Stimulated activated CD4-positive, alpha-beta T cell treated with anti-CD3 and anti-CD28 coated beads, Interleukin-4, amount 100 ng/mL, for 24 hours (primary cell): ENCODE results near the gene PTGS1.

Experiments used
- DNase-seq: peaks from one replicate; pipeline ENCODE4 v3.0.0-alpha.2; 2020

PTGS1 gene

GRCh38 chr9:122376796-122377195 is 6.0 kb downstream of the PTGS1 start:
- no peak for DNase-seq

DNA sequence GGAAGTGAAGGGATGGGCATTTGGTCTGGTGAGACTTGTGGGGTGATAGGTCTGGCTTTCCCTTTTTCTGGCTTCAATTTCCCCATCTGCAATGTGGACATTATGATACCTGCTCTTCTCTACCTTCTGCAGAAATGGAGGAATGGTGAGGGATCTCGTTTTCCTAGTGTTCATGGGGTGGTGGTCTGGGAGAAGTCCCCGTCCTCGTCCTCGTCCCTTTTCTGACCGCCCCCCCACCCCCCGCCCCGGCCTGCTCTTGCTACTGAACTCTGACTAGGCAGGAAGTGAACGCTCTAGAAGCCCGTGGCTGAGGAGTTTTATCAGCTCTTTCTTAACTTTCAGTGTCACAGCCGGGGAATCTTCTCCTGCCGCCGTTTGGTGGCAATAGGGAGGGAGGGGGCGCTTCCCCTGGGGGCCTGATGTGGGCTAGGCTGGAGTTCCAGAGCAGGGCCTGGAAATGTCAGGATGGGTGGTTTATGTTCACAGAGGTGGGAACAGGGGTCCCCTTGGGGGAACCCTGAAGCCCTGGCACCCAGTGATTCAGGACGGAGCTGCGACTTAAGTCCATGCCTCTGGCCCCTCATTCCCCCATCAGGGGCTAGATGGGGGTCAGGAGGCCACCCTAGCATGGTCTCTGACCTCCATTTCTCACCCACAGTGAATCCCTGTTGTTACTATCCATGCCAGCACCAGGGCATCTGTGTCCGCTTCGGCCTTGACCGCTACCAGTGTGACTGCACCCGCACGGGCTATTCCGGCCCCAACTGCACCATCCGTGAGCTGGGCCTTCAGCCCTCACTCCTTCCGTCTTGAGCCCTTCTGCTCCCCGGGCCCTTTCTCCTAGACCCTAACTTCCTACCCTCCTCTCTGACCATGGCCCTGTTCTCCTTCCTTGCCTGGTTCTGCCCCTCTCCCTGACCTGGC is 6.7 kb downstream of the PTGS1 start:
- DNase-seq: no peak

DNA sequence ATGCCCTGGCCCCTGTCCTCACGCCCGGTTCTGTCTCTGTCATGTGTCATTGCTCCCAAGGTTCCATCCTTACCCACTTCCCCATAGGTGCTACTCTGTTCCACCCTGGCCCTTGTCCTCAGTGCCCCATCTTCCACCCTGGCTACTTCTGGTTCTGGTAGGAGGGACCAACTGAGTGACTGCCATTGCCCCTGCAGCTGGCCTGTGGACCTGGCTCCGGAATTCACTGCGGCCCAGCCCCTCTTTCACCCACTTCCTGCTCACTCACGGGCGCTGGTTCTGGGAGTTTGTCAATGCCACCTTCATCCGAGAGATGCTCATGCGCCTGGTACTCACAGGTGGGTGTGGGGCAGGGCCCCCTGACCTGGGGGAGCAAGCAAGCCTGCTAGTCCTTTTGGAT is 7.4 kb downstream of the PTGS1 start:
- no peak for DNase-seq

DNA sequence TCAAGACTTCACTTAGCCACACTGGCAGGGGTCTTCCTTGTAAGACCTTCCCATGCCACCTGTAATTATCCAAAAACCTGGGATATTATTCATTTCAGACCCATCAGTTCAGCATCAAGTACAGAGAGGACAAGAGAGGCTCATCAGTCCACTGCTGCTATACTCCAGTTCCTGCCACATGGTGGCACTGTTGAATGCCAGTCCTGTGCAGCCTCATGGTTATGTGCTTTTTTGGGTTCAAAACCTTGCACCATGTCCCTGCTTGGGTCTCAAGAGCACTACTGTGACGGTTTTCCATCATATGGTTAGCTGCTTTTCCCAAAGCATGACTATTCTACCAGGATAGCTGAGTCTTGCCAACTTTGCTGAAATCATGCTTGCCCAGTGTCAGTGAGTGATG is 8.5 kb downstream of the PTGS1 start:
- no peak for DNase-seq

DNA sequence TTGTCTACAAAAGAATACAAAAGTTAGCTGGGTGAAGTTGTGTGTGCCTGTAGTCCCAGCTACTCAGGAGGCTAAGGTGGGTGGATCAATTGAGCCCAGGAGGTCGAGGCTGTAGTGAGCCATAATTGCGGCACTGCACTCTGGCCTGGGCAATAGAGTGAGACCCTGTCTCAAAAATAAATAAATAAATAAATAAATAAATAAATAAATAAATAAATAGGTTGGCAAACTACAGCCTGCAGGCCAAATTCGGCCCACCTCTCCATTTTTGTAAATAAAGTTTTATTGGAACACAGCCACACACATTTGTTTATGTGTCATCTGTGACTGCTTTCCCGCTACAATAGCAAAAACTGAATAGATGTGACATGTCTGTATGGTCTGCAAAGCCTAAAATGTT is 9.5 kb downstream of the PTGS1 start:
- no peak for DNase-seq

- no peak for DNase-seq
Measured at GRCh38 chr9:122381206-122381950, 10.6 kb downstream of the PTGS1 start.

DNA sequence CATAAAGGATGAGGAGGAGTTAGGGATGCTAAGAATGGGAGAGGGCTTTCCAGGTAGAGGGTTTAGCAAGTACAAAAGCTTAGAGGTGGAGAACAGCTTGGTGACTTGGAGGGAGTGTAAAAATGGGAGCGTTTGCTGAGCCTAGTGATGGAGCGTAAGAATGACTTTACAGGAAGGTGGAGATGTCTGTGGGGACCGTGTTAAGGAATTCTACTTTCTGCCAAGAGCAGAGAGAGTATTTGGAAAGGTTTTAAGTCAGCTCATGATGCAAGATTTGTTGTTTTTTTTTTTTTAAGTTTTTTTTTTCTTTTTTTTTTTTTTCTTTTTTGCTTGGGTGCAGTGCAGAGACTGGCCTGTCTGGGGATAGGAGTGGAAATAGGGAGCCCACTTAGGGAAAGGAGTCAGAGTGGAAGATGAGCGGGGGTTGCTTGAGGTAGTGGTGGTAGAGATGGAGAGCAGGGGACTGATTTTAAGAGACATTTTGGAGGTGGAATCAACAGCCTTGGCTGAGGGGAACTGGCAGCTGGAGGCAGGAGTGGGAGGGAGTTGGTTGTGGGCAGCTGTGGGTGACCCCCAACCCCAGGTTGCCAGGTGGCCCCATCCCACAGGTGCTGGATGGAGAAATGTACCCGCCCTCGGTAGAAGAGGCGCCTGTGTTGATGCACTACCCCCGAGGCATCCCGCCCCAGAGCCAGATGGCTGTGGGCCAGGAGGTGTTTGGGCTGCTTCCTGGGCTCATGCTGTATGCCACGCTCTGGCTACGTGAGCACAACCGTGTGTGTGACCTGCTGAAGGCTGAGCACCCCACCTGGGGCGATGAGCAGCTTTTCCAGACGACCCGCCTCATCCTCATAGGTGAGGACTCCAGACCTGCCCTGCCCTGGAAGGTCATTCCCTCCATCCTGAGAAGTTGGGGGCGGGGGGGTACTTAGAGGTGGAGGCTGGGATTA is 12.4 kb downstream of the PTGS1 start:
- no peak for DNase-seq

- DNase-seq: no peak
Measured at GRCh38 chr9:122383992-122384461, 13.2 kb downstream of the PTGS1 start.

DNA sequence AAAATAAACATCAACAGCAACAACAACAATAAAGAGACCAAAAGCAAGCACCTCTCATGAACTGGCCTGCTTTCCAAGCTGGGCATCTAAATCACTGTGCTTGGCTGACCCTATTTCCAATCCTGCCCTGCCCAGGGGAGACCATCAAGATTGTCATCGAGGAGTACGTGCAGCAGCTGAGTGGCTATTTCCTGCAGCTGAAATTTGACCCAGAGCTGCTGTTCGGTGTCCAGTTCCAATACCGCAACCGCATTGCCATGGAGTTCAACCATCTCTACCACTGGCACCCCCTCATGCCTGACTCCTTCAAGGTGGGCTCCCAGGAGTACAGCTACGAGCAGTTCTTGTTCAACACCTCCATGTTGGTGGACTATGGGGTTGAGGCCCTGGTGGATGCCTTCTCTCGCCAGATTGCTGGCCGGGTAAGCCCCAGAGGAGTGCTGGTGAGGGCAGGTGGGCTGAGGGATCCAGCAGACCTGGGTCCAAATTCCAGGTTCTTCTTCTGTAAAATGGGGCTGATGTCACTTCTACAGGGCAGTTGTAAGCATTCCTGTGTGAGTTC is 15.6 kb downstream of the PTGS1 start:
- DNase-seq: no peak

GRCh38 chr9:122387536-122387935 is 16.7 kb downstream of the PTGS1 start:
- no peak for DNase-seq

- DNase-seq: no peak
Measured at GRCh38 chr9:122389195-122389594, 18.4 kb downstream of the PTGS1 start.

GRCh38 chr9:122389799-122390481 is 19.1 kb downstream of the PTGS1 start:
- no peak for DNase-seq

GRCh38 chr9:122392284-122392683 is 21.5 kb downstream of the PTGS1 start:
- DNase-seq: no peak

DNA sequence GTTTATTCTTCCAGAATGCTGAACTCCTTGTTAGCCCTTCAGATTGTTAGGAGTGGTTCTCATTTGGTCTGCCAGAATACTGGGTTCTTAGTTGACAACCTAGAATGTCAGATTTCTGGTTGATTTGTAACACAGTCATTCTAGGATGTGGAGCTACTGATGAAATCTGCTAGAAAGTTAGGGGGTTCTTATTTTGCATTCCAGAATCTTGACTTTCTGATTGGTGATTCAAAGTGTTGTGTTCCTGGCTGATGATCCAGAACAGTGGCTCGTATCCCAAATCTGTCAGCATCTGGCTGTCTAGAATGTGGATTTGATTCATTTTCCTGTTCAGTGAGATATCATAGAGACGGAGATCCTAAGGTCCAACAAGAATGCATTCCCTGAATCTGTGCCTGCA is 21.9 kb downstream of the PTGS1 start:
- no peak for DNase-seq

GRCh38 chr9:122393284-122393983 is 22.6 kb downstream of the PTGS1 start:
- no peak for DNase-seq

DNA sequence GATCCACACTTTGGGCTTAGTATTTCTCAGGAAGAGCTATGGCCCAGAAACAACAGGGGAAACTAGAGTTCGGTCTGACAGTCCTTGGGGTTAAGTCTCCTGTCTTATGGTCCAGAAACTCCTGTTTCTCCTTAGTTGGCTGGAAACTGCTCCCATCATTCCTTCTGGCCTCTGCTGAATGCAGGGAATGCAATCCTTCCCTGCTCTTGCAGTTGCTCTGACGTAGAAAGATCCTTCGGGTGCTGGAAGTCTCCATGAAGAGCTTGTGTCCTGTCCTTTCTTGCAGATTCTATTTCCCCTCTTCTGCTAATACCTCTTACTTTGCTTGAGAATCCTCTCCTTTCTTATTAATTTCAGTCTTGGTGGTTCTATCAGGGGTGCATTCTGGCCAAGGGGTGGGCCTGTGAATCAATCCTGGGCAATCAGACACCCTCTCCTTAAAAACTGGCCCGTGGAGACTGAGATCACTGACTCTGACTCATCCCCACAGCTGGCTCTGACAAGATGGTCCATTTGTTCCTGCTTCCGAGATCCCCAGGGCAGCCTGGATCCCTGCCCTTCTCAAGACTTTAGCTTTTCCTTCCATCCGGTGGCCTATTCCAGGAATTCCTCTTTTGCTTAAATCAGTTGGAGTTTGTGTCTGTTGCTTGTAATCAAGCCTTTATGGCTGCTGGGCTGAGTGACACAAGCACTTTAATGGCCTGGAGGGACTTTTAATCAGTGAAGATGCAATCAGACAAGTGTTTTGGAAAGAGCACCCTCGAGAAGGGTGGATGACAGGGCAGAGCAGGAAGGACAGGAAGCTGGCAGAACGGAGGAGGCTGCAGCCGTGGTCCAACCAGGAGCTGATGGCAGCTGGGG is 23.7 kb downstream of the PTGS1 start:
- DNase-seq: no peak

GRCh38 chr9:122396614-122397148 is 25.9 kb downstream of the PTGS1 start:
- DNase-seq: no peak

- DNase-seq: no peak
Measured at GRCh38 chr9:122397749-122398148, 26.9 kb downstream of the PTGS1 start.

DNA sequence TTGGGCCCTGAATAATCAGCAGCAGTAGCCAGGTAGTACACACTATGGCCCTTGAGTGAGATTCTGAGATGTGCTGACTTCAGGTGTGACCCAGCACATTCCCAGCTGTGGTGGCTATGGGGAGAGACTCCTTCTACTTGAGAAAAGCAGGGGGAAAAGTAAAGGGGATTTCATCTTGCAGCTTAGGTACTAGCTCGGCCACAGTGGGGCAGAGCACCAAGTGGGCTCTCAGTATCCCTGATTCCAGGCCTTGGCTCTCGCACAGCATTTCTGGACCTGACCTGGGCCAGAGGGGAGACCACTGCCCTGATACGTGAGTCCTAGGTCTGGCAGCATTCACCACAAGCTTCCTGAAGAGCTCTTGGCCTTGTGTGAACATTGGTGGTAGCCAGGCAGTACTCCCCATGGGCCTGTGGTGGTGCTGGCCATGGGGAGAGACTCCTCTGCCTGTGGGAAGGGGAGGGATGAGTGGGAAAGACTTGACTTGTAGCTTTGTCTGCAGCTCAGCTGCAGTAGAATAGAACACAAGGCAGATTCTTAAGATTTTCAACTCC is 27.6 kb downstream of the PTGS1 start:
- DNase-seq: no peak

DNA sequence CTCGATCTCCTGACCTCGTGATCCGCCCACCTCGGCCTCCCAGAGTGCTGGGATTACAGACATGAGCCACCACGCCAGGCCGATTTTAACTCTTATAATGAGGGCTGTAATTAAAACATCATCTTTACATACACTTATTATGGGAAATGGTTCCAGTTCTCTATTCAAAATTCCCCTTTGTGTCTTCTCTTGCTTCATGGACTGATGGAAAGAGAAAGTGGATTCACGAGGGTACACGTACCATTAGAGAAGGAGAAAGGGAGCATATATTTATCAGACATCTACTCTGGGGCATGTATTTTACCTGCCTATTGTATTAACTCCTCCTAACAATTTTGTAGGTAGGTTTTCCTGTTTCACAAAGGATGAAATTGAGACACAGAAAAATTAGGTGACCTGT is 31.1 kb downstream of the PTGS1 start:
- no peak for DNase-seq
